ENCODE results near the gene STK32A.

DNA sequence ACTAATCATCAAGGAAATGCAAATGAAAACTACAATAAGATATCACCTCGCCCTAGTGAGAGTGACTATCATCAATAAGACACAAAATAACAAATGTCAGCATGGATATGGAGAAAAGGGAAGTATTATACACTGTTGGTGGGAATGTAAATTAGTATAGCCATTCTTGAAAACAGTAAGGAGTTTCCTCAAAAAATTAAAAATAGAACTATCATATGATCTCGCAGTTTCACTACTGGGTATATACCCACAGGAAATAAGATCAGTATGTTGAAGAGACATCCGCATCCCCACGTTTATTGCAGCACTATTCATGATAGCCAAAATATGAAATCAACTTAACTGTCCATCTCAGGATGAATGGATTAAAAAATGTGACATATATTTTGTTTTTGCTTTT lies 31.6 kb upstream of the STK32A start:
- TF ChIP-seq CTCF (IDR thresholded peaks at IDR 0.05) = no peak
- TF ChIP-seq POLR2AphosphoS5 (IDR thresholded peaks at IDR 0.05) = no peak
